Measurements from ENCODE around the gene SPATS2L. TPM values are rescaled to one million over a fixed set of nuclear protein-coding genes. Genes with fewer than 3 reads are reported as not detected.

The SPATS2L gene
- total RNA-seq, 1 experiment from 2014 or later: 112 TPM

GRCh38 chr2:200525882-200526651, 219.6 kb downstream of the SPATS2L start, which contains the start of gene SGO2 (continued):
- TF ChIP-seq OVOL2 (CRISPR knock-in tag; IDR thresholded peaks at IDR 0.05; ENCODE audit: borderline replicate concordance): no peak
- TF ChIP-seq RELA (CRISPR knock-in tag; IDR thresholded peaks at IDR 0.05; ENCODE audit: borderline replicate concordance): no peak
- TF ChIP-seq PRRX2 (CRISPR knock-in tag; IDR thresholded peaks at IDR 0.05): no peak
- no peak for TF ChIP-seq STAT6 (CRISPR knock-in tag; conservative IDR thresholded peaks at IDR 0.05; ENCODE audit: low read depth)
- TF ChIP-seq, protein P1, sequence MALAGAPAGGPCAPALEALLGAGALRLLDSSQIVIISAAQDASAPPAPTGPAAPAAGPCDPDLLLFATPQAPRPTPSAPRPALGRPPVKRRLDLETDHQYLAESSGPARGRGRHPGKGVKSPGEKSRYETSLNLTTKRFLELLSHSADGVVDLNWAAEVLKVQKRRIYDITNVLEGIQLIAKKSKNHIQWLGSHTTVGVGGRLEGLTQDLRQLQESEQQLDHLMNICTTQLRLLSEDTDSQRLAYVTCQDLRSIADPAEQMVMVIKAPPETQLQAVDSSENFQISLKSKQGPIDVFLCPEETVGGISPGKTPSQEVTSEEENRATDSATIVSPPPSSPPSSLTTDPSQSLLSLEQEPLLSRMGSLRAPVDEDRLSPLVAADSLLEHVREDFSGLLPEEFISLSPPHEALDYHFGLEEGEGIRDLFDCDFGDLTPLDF (CRISPR knock-in tag; IDR thresholded peaks at IDR 0.05): peak; percentile 67; the same call in 1 of the 2 replicates
- TF ChIP-seq SOX15 (CRISPR knock-in tag; IDR thresholded peaks at IDR 0.05): no peak
- TF ChIP-seq, protein P2, sequence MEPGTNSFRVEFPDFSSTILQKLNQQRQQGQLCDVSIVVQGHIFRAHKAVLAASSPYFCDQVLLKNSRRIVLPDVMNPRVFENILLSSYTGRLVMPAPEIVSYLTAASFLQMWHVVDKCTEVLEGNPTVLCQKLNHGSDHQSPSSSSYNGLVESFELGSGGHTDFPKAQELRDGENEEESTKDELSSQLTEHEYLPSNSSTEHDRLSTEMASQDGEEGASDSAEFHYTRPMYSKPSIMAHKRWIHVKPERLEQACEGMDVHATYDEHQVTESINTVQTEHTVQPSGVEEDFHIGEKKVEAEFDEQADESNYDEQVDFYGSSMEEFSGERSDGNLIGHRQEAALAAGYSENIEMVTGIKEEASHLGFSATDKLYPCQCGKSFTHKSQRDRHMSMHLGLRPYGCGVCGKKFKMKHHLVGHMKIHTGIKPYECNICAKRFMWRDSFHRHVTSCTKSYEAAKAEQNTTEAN (CRISPR knock-in tag; IDR thresholded peaks at IDR 0.05): peak; percentile 34; the same call in 1 of the 2 replicates
- TF ChIP-seq ZNF219 (CRISPR knock-in tag; IDR thresholded peaks at IDR 0.05; ENCODE audit: borderline replicate concordance): no peak
- no peak for TF ChIP-seq CTCF (IDR thresholded peaks at IDR 0.05)
- no peak for TF ChIP-seq ERG (CRISPR knock-in tag; IDR thresholded peaks at IDR 0.05)
- TF ChIP-seq, protein P3, sequence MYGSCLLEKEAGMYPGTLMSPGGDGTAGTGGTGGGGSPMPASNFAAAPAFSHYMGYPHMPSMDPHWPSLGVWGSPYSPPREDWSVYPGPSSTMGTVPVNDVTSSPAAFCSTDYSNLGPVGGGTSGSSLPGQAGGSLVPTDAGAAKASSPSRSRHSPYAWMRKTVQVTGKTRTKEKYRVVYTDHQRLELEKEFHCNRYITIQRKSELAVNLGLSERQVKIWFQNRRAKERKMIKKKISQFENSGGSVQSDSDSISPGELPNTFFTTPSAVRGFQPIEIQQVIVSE (CRISPR knock-in tag; IDR thresholded peaks at IDR 0.05; ENCODE audit: borderline replicate concordance): no peak
- TF ChIP-seq, protein P4, sequence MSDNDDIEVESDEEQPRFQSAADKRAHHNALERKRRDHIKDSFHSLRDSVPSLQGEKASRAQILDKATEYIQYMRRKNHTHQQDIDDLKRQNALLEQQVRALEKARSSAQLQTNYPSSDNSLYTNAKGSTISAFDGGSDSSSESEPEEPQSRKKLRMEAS (CRISPR knock-in tag; IDR thresholded peaks at IDR 0.05): peak; percentile 83; the same call in 1 of the 2 replicates
- no peak for TF ChIP-seq ZNF317 (CRISPR knock-in tag; IDR thresholded peaks at IDR 0.05; ENCODE audit: borderline replicate concordance, low read depth)
- TF ChIP-seq CREM (CRISPR knock-in tag; IDR thresholded peaks at IDR 0.05): 0 out of 2 replicates have a peak, but pooled peaks have one; percentile 22
- TF ChIP-seq, protein P5, sequence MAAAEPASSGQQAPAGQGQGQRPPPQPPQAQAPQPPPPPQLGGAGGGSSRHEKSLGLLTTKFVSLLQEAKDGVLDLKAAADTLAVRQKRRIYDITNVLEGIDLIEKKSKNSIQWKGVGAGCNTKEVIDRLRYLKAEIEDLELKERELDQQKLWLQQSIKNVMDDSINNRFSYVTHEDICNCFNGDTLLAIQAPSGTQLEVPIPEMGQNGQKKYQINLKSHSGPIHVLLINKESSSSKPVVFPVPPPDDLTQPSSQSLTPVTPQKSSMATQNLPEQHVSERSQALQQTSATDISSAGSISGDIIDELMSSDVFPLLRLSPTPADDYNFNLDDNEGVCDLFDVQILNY (CRISPR knock-in tag; IDR thresholded peaks at IDR 0.05): peak; percentile 87
- TF ChIP-seq NFE2L1 (CRISPR knock-in tag; IDR thresholded peaks at IDR 0.05): peak; percentile 85; the same call in 1 of the 2 replicates
- no peak for TF ChIP-seq ZNF232 (CRISPR knock-in tag; IDR thresholded peaks at IDR 0.05)
- TF ChIP-seq ZMAT4 (CRISPR knock-in tag; IDR thresholded peaks at IDR 0.05): no peak
- TF ChIP-seq FOXK1 (CRISPR knock-in tag; IDR thresholded peaks at IDR 0.05): peak; percentile 72
- TF ChIP-seq USF1 (CRISPR knock-in tag; IDR thresholded peaks at IDR 0.05): 0 out of 2 replicates have a peak, but pooled peaks have one; percentile 14
- TF ChIP-seq GRHL2 (CRISPR knock-in tag; IDR thresholded peaks at IDR 0.05; ENCODE audit: insufficient replicate concordance, severe bottlenecking): no peak
- no peak for TF ChIP-seq JAZF1 (CRISPR knock-in tag; IDR thresholded peaks at IDR 0.05)
- TF ChIP-seq TEAD1 (CRISPR knock-in tag; IDR thresholded peaks at IDR 0.05): peak; percentile 43
- TF ChIP-seq MXD4 (CRISPR knock-in tag; IDR thresholded peaks at IDR 0.05; ENCODE audit: borderline replicate concordance): no peak
- TF ChIP-seq HMGA2 (CRISPR knock-in tag; IDR thresholded peaks at IDR 0.05): no peak
- TF ChIP-seq, protein P6, sequence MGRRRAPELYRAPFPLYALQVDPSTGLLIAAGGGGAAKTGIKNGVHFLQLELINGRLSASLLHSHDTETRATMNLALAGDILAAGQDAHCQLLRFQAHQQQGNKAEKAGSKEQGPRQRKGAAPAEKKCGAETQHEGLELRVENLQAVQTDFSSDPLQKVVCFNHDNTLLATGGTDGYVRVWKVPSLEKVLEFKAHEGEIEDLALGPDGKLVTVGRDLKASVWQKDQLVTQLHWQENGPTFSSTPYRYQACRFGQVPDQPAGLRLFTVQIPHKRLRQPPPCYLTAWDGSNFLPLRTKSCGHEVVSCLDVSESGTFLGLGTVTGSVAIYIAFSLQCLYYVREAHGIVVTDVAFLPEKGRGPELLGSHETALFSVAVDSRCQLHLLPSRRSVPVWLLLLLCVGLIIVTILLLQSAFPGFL (CRISPR knock-in tag; IDR thresholded peaks at IDR 0.05; ENCODE audit: borderline replicate concordance): no peak
